Lower leg skin (tissue), 3 donors: Measurements from ENCODE around the gene ABCC8.

Experiments
- POLR2A ChIP-seq, 2 donors: fragments of 450-650 bp; IDR thresholded peaks; one replicate each; pipeline ENCODE4 v1.6.1; 2016 to 2017; ENCODE audit warnings: antibody characterized with exemption in 2 of 2, mild to moderate bottlenecking in 1 of 2, moderate library complexity in 1 of 2
- TF ChIP-seq, protein P1 (sequence below), 3 donors: fragments of 450-650 bp; IDR thresholded peaks; one replicate each; pipeline ENCODE4 v1.5.1; 2016; ENCODE audit warnings: antibody characterized with exemption in 3 of 3, mild to moderate bottlenecking in 3 of 3, moderate library complexity in 2 of 3

DNA sequence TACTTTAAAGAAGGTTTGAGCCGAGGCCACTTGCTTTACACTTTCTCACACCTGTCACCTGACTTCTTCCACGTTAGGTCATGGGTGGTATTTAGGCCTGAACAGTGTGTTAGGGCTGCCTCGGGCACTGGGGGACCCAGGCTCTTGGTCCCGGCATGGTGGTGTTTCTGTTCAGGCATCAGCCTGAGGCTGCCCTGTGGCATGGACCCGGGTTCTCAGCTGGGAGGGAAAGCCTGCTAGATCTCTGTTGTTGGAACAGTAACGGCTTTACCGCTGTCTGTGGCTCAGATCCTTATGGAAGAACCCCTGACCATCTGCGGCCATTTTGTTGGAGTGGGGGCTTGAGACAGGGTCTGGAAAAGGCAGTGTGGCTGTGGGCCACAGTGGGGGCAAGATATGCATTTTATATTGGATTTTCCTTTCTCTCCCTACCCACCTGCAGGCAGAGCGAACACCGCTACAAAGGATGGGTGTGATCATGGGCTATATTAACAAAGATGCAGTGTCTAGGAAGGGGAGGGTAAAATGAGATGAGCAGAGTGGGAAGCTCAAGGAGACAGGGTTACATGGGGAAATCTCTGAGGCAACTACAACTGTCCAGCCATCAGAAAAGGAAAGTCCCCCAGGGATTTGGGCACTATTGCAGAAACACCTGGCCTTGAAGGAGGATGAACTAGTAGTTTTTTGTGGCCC is 86.5 kb downstream of the ABCC8 start:
- TF ChIP-seq, protein P1, sequence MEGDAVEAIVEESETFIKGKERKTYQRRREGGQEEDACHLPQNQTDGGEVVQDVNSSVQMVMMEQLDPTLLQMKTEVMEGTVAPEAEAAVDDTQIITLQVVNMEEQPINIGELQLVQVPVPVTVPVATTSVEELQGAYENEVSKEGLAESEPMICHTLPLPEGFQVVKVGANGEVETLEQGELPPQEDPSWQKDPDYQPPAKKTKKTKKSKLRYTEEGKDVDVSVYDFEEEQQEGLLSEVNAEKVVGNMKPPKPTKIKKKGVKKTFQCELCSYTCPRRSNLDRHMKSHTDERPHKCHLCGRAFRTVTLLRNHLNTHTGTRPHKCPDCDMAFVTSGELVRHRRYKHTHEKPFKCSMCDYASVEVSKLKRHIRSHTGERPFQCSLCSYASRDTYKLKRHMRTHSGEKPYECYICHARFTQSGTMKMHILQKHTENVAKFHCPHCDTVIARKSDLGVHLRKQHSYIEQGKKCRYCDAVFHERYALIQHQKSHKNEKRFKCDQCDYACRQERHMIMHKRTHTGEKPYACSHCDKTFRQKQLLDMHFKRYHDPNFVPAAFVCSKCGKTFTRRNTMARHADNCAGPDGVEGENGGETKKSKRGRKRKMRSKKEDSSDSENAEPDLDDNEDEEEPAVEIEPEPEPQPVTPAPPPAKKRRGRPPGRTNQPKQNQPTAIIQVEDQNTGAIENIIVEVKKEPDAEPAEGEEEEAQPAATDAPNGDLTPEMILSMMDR (IDR thresholded peaks at IDR 0.05): no peak
- no peak for TF ChIP-seq POLR2A (IDR thresholded peaks at IDR 0.05)
